ENCODE measurements around the gene AADACL3. TPM values are rescaled to one million over a fixed set of nuclear protein-coding genes. Genes with fewer than 3 reads are reported as not detected.

AADACL3 gene
- polyA plus RNA-seq, 1 donor from 2014 or later: not detected

DNA sequence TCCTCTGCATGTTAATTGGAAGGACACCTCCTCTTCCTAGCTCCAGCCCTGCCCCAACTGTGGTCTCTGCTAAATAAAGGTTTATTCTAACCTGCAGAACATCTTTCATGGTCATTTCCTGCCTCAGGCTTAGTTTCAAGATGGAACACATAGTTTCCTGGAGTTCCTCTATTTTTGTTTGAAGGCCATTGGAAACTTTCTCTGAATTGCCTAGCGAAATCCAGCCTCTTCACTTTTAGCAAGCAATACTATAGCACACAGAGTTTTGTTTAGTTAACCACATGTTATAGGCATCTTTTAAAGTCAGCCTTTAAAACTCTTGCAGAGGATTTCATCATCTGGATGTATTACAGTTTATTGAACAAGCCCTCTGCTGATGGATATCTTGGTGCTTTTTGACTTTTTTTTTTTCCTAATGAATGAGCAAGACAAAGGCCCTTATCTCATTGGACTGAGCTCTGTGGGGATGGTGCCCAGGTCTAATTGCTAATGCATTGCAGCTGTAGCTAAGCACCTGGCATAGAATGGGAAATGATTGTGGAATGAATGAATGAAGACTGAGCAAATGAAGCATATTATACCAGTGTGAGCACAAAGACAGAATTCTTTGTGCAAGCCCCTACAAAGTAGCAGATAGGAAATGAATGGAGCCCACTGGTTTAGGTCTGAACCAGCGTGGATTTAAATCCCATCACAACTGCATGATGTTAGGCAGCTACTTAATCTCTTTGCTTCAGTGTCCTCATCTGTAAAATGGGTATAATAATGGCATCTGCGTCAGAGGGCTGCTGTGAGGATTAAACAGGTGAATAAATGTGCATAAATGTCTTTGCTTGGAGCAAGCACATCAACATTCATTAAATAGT lies 29.4 kb downstream of the AADACL3 start:
- no peaks in the 10 kb centered on the region for H3K27me3 ChIP-seq (ENCODE audit: insufficient read depth, low read depth, low read length)
- no peak overlapping the region for H3K4me3 ChIP-seq (ENCODE audit: low read length)
- H2AFZ ChIP-seq (ENCODE audit: low read depth, low read length): no peak overlapping the region
- peaks cover 2% of the 10 kb centered on the region for H3K9me3 ChIP-seq (ENCODE audit: low read length)
- no peak overlapping the region for H3K27ac ChIP-seq (ENCODE audit: low read length)
- no peaks in the 10 kb centered on the region for H3K79me2 ChIP-seq (replicated peaks; ENCODE audit: insufficient read depth, low read length)
- H3K4me2 ChIP-seq (ENCODE audit: low read length): no peak overlapping the region
- no peaks in the 10 kb centered on the region for H3F3A ChIP-seq (ENCODE audit: insufficient read depth, low read length, poor library complexity, severe bottlenecking)
- H3K36me3 ChIP-seq (ENCODE audit: insufficient read depth, low read length): no peaks in the 10 kb centered on the region
- H4K20me1 ChIP-seq (ENCODE audit: insufficient read depth): no peaks in the 10 kb centered on the region
- no peak for TF ChIP-seq TAF1 (IDR thresholded peaks at IDR 0.05; ENCODE audit: low read depth)
- TF ChIP-seq MXI1 (conservative IDR thresholded peaks at IDR 0.05; ENCODE audit: poor library complexity, severe bottlenecking): no peak
- TF ChIP-seq POLR2AphosphoS5 (IDR thresholded peaks at IDR 0.05): no peak
- no peak for TF ChIP-seq SMC3 (conservative IDR thresholded peaks at IDR 0.05; ENCODE audit: poor library complexity)
- H3K9me2 ChIP-seq (ENCODE audit: insufficient read depth, low read length): no peaks in the 10 kb centered on the region
- no peak overlapping the region for H3K9ac ChIP-seq (ENCODE audit: low read length)

DNA sequence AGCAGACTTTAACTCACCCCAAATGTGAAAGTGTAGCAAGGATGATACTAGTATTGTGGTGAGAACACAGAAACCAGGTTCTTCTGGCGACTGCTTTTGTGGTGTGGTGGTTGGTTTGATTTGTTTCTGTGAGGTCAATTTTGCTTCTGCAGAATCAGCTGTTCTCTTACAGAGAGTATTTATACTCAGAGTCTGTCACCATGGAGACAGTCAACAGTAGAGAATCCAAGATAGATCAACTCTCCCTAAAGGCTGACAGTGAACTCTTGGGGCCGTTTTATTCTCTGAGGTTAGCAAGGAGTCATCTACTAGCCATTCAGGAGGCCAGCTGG lies 30.0 kb downstream of the AADACL3 start, which contains the start of gene CFAP107:
Gene CFAP107 (plus strand): TSS at position 209 of the 332 bp plus-strand sequence. CDS start 231 bp downstream, outside the sequence.
- Histone ChIP-seq H3F3A (ENCODE audit: insufficient read depth, low read length, poor library complexity, severe bottlenecking) (no peaks in the 10 kb centered on the region), H4K20me1 (ENCODE audit: insufficient read depth) (no peaks in the 10 kb centered on the region), H3K36me3 (ENCODE audit: insufficient read depth, low read length) (no peaks in the 10 kb centered on the region), H2AFZ (ENCODE audit: low read depth, low read length) (no peak within 1 kb of the TSS), H3K9ac (ENCODE audit: low read length) (no peak within 1 kb of the TSS), H3K9me2 (ENCODE audit: insufficient read depth, low read length) (no peaks in the 10 kb centered on the region), H3K27me3 (ENCODE audit: insufficient read depth, low read depth, low read length) (no peaks in the 10 kb centered on the region), H3K4me3 (ENCODE audit: low read length) (no peak within 1 kb of the TSS), H3K27ac (ENCODE audit: low read length) (no peak within 1 kb of the TSS), H3K9me3 (ENCODE audit: low read length) (peaks cover 5% of the 10 kb centered on the region), H3K4me2 (ENCODE audit: low read length) (no peak within 1 kb of the TSS), H3K79me2 (replicated peaks; ENCODE audit: insufficient read depth, low read length) (no peaks in the 10 kb centered on the region)
- TF ChIP-seq RAD21 (conservative IDR thresholded peaks at IDR 0.05) (no peak), MXI1 (conservative IDR thresholded peaks at IDR 0.05; ENCODE audit: poor library complexity, severe bottlenecking) (no peak), SMC3 (conservative IDR thresholded peaks at IDR 0.05; ENCODE audit: poor library complexity) (no peak)
- TF ChIP-seq, protein P1, sequence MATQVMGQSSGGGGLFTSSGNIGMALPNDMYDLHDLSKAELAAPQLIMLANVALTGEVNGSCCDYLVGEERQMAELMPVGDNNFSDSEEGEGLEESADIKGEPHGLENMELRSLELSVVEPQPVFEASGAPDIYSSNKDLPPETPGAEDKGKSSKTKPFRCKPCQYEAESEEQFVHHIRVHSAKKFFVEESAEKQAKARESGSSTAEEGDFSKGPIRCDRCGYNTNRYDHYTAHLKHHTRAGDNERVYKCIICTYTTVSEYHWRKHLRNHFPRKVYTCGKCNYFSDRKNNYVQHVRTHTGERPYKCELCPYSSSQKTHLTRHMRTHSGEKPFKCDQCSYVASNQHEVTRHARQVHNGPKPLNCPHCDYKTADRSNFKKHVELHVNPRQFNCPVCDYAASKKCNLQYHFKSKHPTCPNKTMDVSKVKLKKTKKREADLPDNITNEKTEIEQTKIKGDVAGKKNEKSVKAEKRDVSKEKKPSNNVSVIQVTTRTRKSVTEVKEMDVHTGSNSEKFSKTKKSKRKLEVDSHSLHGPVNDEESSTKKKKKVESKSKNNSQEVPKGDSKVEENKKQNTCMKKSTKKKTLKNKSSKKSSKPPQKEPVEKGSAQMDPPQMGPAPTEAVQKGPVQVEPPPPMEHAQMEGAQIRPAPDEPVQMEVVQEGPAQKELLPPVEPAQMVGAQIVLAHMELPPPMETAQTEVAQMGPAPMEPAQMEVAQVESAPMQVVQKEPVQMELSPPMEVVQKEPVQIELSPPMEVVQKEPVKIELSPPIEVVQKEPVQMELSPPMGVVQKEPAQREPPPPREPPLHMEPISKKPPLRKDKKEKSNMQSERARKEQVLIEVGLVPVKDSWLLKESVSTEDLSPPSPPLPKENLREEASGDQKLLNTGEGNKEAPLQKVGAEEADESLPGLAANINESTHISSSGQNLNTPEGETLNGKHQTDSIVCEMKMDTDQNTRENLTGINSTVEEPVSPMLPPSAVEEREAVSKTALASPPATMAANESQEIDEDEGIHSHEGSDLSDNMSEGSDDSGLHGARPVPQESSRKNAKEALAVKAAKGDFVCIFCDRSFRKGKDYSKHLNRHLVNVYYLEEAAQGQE (IDR thresholded peaks at IDR 0.05; ENCODE audit: borderline replicate concordance): no peak

DNA sequence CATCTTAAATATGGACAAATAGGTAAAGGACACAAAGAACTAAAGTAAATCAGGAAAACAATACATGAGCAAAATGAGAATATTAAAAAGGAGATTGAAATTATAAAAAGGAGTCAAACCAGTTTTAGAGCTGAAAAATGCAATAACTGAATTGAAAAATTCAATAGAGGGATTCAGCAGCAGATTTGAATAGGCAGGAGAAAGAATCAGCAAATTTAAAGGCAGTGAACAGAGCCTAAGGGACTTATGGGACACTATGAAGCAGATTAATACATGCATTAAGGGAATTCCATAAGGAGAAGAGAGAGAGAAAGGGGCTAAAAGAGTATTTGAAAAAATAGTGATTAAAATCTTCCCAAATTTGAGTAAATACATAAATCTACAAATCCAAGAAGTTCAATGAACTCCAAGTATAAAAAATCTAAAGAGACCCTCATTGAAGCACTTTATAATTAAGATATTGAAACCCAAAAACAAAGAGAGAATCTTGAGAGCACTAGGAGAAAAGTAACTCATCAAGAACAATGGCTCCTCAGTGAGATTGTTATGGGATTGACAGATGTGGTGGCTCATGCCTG lies 33.0 kb downstream of the AADACL3 start:
- no peak overlapping the region for H2AFZ ChIP-seq (ENCODE audit: low read depth, low read length)
- no peak overlapping the region for H3K9ac ChIP-seq (ENCODE audit: low read length)
- no peaks in the 10 kb centered on the region for H4K20me1 ChIP-seq (ENCODE audit: insufficient read depth)
- H3K9me2 ChIP-seq (ENCODE audit: insufficient read depth, low read length): no peaks in the 10 kb centered on the region
- H3K79me2 ChIP-seq (replicated peaks; ENCODE audit: insufficient read depth, low read length): no peaks in the 10 kb centered on the region
- H3F3A ChIP-seq (ENCODE audit: insufficient read depth, low read length, poor library complexity, severe bottlenecking): no peaks in the 10 kb centered on the region
- no peak overlapping the region for H3K4me3 ChIP-seq (ENCODE audit: low read length)
- H3K27me3 ChIP-seq (ENCODE audit: insufficient read depth, low read depth, low read length): no peaks in the 10 kb centered on the region
- no peak overlapping the region for H3K27ac ChIP-seq (ENCODE audit: low read length)
- no peaks in the 10 kb centered on the region for H3K36me3 ChIP-seq (ENCODE audit: insufficient read depth, low read length)
- H3K9me3 ChIP-seq (ENCODE audit: low read length): peaks cover 5% of the 10 kb centered on the region
- H3K4me2 ChIP-seq (ENCODE audit: low read length): no peak overlapping the region
- TF ChIP-seq, protein P1 (IDR thresholded peaks at IDR 0.05; ENCODE audit: borderline replicate concordance): no peak
- TF ChIP-seq TAF1 (IDR thresholded peaks at IDR 0.05; ENCODE audit: low read depth) (no peak), EZH2 (IDR thresholded peaks at IDR 0.05; ENCODE audit: borderline replicate concordance, insufficient read depth, low read length, poor library complexity, severe bottlenecking) (no peak), RAD21 (conservative IDR thresholded peaks at IDR 0.05) (no peak), MXI1 (conservative IDR thresholded peaks at IDR 0.05; ENCODE audit: poor library complexity, severe bottlenecking) (no peak), POLR2AphosphoS5 (IDR thresholded peaks at IDR 0.05) (no peak), SMC3 (conservative IDR thresholded peaks at IDR 0.05; ENCODE audit: poor library complexity) (no peak), EP300 (conservative IDR thresholded peaks at IDR 0.05; ENCODE audit: poor library complexity, severe bottlenecking) (no peak)
